SK-N-MC (cell line): ENCODE data around the gene FTL.

Source experiments
- DNase-seq: peaks from one replicate; pipeline ENCODE4 v3.0.0-alpha.2; 2011; ENCODE audit warnings: low read depth, low spot score
- H3K27ac ChIP-seq: fragments of 200-600 bp; sonication (generic); 2 replicates; pipeline ENCODE4 v1.5.1; 2016; ENCODE audit warnings: mixed run types
- H3K36me3 ChIP-seq: fragments of 200-600 bp; sonication (generic); 2 replicates; pipeline ENCODE4 v1.6.1; 2017; ENCODE audit warnings: antibody characterized with exemption, low read length, mixed read lengths; ENCODE audit not compliant: insufficient read depth
- H3K4me3 ChIP-seq: fragments of 200-600 bp; sonication (generic); 2 replicates; pipeline ENCODE4 v1.5.1; 2016
- H3K9ac ChIP-seq: fragments of 200-600 bp; sonication (generic); 2 replicates; pipeline ENCODE4 v1.8.0; 2017; ENCODE audit warnings: mixed run types, mixed read lengths; ENCODE audit not compliant: insufficient read length
- H3K9me3 ChIP-seq: fragments of 200-600 bp; sonication (generic); 2 replicates; pipeline ENCODE4 v1.6.1; 2017; ENCODE audit warnings: low read depth, mild to moderate bottlenecking, antibody characterized with exemption, low read length, moderate library complexity, mixed read lengths
- EZH2 ChIP-seq: fragments of 200-600 bp; sonication (generic); IDR thresholded peaks from one replicate; pipeline ENCODE4 v1.6.1; 2017; ENCODE audit warnings: antibody characterized with exemption
- FOXP2 ChIP-seq: optimal IDR thresholded peaks from 2 replicates; pipeline ENCODE3; 2011; ENCODE audit warnings: mild to moderate bottlenecking, moderate library complexity; ENCODE audit not compliant: insufficient read depth; ENCODE audit errors: extremely low read length, control extremely low read depth
- POLR2AphosphoS5 ChIP-seq: IDR thresholded peaks from 2 replicates; pipeline ENCODE4 v1.6.1; 2012; ENCODE audit warnings: mild to moderate bottlenecking, low read depth, low read length, borderline replicate concordance

Gene FTL

GRCh38 chr19:48953141-48953540, 12.0 kb upstream of the FTL start:
- H3K36me3 ChIP-seq: no peaks in the 10 kb centered on the region
- H3K9me3 ChIP-seq: no peaks in the 10 kb centered on the region
- H3K4me3 ChIP-seq: no peak overlapping the region
- H3K9ac ChIP-seq: no peak overlapping the region
- DNase-seq: no peak
- no peak overlapping the region for H3K27ac ChIP-seq
- TF ChIP-seq FOXP2 (no peak), POLR2AphosphoS5 (no peak), EZH2 (no peak)

DNA sequence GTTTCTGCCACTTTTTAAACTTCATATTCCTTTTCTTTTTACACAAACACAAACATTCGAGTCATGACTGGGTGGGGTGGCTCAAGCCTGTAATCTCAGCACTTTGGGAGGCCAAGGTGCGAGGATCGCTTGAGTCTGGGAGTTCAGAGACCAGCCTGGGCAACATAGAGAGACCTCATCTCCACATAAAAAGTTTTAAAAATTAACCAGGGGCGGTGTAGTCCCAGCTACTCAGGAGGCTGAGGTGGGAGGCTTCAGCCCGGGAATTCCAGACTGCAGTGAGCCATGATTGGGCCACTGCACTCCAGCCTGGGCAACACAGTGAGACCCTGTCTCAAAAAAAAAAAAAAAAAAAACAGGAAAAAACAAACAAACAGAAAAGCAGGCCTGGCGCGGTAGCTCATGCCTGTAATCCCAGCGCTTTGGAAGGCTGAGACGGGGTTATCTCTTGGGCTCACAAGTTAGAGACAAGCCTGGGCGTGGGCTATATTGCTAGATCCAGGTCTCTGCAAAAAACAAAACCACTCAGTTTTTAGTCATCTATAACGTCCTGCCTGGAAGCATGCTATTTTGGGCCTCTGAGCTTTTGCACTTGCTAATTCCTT, 11.0 kb upstream of the FTL start:
- Histone ChIP-seq H3K27ac (peak overlapping the region; percentile 67), H3K36me3 (no peaks in the 10 kb centered on the region), H3K9me3 (no peaks in the 10 kb centered on the region), H3K9ac (no peak overlapping the region), H3K4me3 (peak overlapping the region; percentile 82)
- TF ChIP-seq FOXP2 (no peak), POLR2AphosphoS5 (no peak), EZH2 (no peak)
- DNase-seq: no peak

DNA sequence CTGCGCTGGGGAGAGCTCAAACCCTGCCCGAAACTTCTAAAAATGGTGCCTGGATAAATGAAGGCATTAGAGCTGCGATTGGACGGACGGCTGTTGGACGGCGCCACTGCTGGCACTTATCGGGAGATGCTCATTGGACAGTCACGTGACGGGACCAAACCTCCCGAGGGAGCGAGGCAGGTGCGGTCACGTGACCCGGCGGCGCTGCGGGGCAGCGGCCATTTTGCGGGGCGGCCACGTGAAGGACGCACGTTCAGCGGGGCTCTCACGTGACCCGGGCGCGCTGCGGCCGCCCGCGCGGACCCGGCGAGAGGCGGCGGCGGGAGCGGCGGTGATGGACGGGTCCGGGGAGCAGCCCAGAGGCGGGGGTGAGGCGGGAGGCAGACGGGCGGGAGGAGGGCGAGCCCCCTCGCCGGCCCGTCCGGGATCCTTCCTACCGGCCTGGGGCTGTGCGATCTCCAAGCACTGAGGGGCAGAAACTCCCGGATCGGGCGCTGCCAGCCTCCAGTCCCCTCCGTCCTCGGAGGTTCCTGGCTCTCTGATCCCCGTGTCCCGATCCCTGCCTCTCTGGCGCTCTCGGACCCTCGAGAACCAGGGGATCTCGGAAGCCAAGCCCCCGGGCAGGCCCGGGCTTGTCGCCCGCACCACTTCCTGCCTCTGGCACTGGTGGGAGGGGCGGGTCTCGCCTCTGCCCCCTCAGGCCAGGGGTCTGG, 10.4 kb upstream of the FTL start, which contains the start of gene BAX:
BAX (plus strand) TSS at position 281 of the 713 bp plus-strand sequence; CDS start at position 335, 54 bp downstream.
- Histone ChIP-seq H3K9ac (peak within 1 kb of the TSS; percentile 76), H3K4me3 (peak within 1 kb of the TSS; percentile 82), H3K9me3 (no peaks in the 10 kb centered on the region), H3K27ac (peak within 1 kb of the TSS; percentile 67), H3K36me3 (no peaks in the 10 kb centered on the region)
- peak; percentile 69 for TF ChIP-seq POLR2AphosphoS5
- TF ChIP-seq FOXP2: peak; percentile 76
- TF ChIP-seq EZH2: no peak
- DNase-seq: no peak

DNA sequence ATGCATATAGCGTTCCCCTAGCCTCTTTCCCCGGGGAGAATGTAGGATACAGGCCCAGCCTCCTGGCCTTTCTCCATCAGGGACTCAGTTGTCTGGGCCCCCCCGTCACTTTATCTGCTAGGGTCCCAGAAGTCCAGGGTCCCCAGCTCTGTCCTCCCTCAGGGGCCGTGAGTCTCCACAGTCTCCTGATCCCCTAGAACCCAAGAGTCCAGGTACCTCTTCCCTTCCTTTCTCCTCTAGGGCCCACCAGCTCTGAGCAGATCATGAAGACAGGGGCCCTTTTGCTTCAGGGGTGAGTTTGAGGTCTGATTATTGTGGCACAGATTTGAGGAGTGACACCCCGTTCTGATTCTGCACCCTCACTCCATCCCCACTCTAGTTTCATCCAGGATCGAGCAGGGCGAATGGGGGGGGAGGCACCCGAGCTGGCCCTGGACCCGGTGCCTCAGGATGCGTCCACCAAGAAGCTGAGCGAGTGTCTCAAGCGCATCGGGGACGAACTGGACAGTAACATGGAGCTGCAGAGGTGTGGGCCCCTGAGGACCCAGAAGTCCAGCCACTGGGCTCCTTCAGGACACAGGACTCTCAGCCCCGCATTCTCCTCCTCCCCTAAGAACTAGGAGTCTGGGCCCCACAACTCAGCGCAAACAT, 9.7 kb upstream of the FTL start:
- Histone ChIP-seq H3K9ac (peak overlapping the region; percentile 76), H3K9me3 (no peaks in the 10 kb centered on the region), H3K4me3 (peak overlapping the region; percentile 82), H3K27ac (no peak overlapping the region), H3K36me3 (no peaks in the 10 kb centered on the region)
- no peak for TF ChIP-seq EZH2
- no peak for TF ChIP-seq FOXP2
- TF ChIP-seq POLR2AphosphoS5: no peak
- no peak for DNase-seq

DNA sequence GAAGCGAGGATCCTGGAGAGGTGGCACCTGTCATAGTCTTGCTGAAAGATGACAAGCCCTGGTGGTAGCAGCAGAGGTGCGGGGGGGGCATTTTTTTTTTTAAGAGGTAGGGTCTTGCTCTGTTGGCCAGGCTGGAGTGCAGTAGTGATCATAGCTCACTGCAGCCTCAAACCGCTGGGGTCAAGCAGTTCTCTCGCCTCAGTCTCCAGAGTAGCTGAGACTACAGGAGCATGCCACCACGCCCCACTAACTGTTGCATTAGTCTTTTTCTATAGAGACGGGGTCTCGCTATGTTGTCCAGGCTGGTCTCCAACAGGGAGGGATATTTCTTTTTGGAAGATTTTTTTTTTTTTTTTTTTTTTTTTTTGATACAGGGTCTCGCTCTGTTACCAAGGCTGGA, 7.1 kb upstream of the FTL start:
- Histone ChIP-seq H3K9me3 (no peaks in the 10 kb centered on the region), H3K4me3 (no peak overlapping the region), H3K9ac (no peak overlapping the region), H3K36me3 (no peaks in the 10 kb centered on the region), H3K27ac (no peak overlapping the region)
- DNase-seq: no peak
- TF ChIP-seq FOXP2: no peak
- TF ChIP-seq EZH2: no peak
- no peak for TF ChIP-seq POLR2AphosphoS5

DNA sequence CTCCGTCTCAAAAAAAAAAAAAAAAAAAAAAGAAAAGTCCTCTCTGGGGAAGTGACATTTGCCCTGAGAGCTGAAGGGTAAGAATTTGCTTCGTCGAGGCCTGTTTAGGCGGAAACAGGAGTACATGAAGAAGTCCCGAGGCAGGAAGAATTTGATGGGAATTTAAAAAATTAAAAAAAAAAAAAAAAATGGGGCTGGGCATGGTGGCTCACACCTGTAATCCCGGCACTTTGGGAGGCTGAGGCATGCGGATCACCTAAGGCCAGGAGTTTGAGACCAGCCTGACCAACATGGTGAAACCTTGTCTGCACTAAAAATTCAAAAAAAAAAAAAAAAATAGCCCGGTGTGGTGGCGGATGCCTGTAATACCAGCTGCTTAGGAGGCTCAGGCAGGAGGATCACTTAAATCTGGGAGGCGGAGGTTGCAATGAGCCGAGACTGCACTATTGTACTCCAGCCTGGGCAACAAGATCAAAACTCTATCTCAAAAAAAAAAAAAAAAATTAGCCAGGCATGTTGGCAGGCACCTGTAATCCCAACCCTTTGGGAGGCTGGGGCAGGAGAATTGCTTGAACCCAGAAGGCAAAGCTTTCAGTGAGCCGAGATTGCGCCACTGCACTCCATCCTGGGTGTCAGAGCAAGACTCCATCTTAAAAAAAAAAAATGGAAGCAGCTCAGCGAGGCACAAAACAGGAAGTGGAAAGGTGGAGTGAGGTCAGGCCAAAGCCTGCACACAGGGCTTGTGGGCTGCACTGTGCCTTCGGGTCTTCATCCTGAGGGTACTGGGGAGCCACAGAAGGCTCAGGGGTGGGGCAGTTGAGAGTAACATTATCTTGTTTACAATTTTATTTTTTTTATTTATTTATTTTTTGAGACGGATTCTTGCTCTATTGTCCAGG, 5.5 kb upstream of the FTL start:
- no peak overlapping the region for H3K27ac ChIP-seq
- H3K9me3 ChIP-seq: no peaks in the 10 kb centered on the region
- H3K4me3 ChIP-seq: no peak overlapping the region
- no peak overlapping the region for H3K9ac ChIP-seq
- H3K36me3 ChIP-seq: no peaks in the 10 kb centered on the region
- no peak for DNase-seq
- TF ChIP-seq EZH2 (no peak), POLR2AphosphoS5 (no peak), FOXP2 (no peak)

DNA sequence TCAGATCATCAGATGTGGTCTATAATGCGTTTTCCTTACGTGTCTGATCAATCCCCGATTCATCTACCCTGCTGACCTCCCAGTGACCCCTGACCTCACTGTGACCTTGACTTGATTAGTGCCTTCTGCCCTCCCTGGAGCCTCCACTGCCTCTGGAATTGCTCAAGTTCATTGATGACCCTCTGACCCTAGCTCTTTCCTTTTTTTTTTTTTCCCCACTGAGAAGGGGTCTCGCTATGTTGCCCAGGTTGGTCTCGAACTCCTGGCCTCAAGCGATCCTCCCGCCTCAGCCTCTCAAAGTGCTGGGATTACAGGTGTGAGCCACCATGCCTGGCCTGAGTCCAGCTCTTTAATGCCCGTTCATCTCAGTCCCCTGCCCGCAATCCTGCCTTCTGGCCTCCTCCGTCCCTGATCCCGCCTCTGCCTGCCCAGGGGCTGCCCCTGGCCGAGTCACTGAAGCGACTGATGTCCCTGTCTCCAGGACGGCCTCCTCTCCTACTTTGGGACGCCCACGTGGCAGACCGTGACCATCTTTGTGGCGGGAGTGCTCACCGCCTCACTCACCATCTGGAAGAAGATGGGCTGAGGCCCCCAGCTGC, 4.0 kb upstream of the FTL start:
- H3K4me3 ChIP-seq: no peak overlapping the region
- no peak for DNase-seq
- TF ChIP-seq EZH2 (no peak), FOXP2 (no peak), POLR2AphosphoS5 (no peak)
- H3K36me3 ChIP-seq: peaks cover 7% of the 10 kb centered on the region
- no peak overlapping the region for H3K9ac ChIP-seq
- no peaks in the 10 kb centered on the region for H3K9me3 ChIP-seq
- no peak overlapping the region for H3K27ac ChIP-seq

DNA sequence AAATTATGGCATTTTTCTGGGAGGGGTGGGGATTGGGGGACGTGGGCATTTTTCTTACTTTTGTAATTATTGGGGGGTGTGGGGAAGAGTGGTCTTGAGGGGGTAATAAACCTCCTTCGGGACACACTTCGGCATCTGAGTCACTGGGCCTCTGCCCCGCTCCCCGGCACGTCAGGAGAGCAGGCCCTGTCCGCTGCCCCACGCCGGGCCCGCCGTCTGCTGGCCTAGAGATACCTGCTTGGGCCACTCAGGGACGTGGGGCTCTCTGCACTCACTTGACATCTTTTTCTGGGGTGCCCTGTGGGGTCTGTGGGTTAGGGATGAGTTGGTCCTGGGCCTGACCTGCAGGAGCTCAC, 3.5 kb upstream of the FTL start:
- Histone ChIP-seq H3K4me3 (no peak overlapping the region), H3K9ac (no peak overlapping the region), H3K27ac (0 out of 2 replicates have a peak overlapping the region, but pooled peaks have one; percentile 4)

More for the DNA sequence above, 3.5 kb upstream of the FTL start:
- DNase-seq: no peak
- H3K36me3 ChIP-seq: peaks cover 12% of the 10 kb centered on the region
- no peaks in the 10 kb centered on the region for H3K9me3 ChIP-seq
- TF ChIP-seq EZH2 (no peak), FOXP2 (no peak), POLR2AphosphoS5 (no peak)
